HCT116 (cell line): ENCODE data around the gene CBFA2T3. TPM values are rescaled to one million over a fixed set of nuclear protein-coding genes. Genes with fewer than 3 reads are reported as not detected.
"Not testable (repeated sequence)": the region's sequence is repeated elsewhere in the genome, so short reads cannot be mapped to it uniquely, and the experiment has no call there.

Source experiments
- ATAC-seq: fragments of 200-7000 bp; cut with Tn5 transposase; 2 replicates; pipeline ENCODE4 v1.9.1; 2020; ENCODE audit warnings: mild to moderate bottlenecking, moderate library complexity
- BruUV-seq: library from RNA; stranded (reverse); fragments of 400-500 nt; replicated peaks from 2 replicates; lab custom pipeline; 2021; lab: Mats Ljungman, UMichigan
- CTCF ChIA-PET: fragments of 300-600 bp; sonication (Branson Sonifier 250); formaldehyde crosslinking; loops from one replicate; lab custom pipeline; 2021; ENCODE audit warnings: antibody characterized with exemption; lab: Charles Lee
- POLR2A ChIA-PET: fragments of 300-600, 350-600 bp; sonication (Branson Sonifier 250); formaldehyde crosslinking; loops from one replicate; lab custom pipeline; 2021; ENCODE audit warnings: antibody characterized with exemption; lab: Charles Lee
- RAD21 ChIA-PET, 2 experiments: fragments of 300-600 bp; sonication (Branson Sonifier 250); formaldehyde crosslinking; loops; one replicate each; lab custom pipeline; 2023; ENCODE audit warnings: low total read pairs in 2 of 2; ENCODE audit not compliant: uncharacterized antibody in 2 of 2, unreplicated experiment in 2 of 2, low non-redundant PET in 1 of 2; lab: Charles Lee
- DNase-seq: peaks from one replicate; pipeline ENCODE4 v3.0.0-alpha.2; 2010; ENCODE audit warnings: low read depth, low spot score
- H2AFZ ChIP-seq: fragments of 200-600 bp; shearing (Covaris generic), sonication (generic); 2 replicates; pipeline ENCODE4 v1.6.1; 2017; ENCODE audit warnings: low read depth, mixed run types, mixed read lengths, antibody characterized with exemption, low read length; ENCODE audit not compliant: poor library complexity, severe bottlenecking
- H3K27ac ChIP-seq: 2 replicates; pipeline ENCODE4 v1.5.1; 2012; ENCODE audit warnings: low read depth, low read length
- H3K27me3 ChIP-seq: fragments of 200-600 bp; sonication (generic); 2 replicates; pipeline ENCODE4 v1.6.1; 2016; ENCODE audit warnings: mixed run types, low read length, mixed read lengths; ENCODE audit not compliant: insufficient read depth
- H3K36me3 ChIP-seq, 2 experiments: fragments of 200-500 bp in 1 of 2; fragments of 200-600 bp in 1 of 2; sonication (Bioruptor generic) in 1 of 2; sonication (generic) in 1 of 2; 2 replicates each; pipeline versions ENCODE4 v1.5.1 to v1.6.1; 2014 to 2016; ENCODE audit warnings: low read length in 2 of 2, inconsistent platforms in 1 of 2, mixed read lengths in 1 of 2, mixed run types in 1 of 2; ENCODE audit not compliant: insufficient read depth in 2 of 2, control insufficient read depth in 1 of 2
- H3K4me1 ChIP-seq, 2 experiments: fragments of 200-600 bp in 1 of 2; sonication (generic) in 1 of 2; 2 replicates each; pipeline versions ENCODE4 v1.5.1 to v1.6.1; 2012 to 2017; ENCODE audit warnings: low read length in 2 of 2, inconsistent platforms in 1 of 2, mild to moderate bottlenecking in 1 of 2, mixed read lengths in 1 of 2, mixed run types in 1 of 2, moderate library complexity in 1 of 2; ENCODE audit not compliant: insufficient read depth in 2 of 2, control insufficient read depth in 1 of 2
- H3K4me2 ChIP-seq: fragments of 200-600 bp; sonication (generic); 2 replicates; pipeline ENCODE4 v1.6.1; 2017; ENCODE audit warnings: mixed run types, low read length, mixed read lengths
- H3K4me3 ChIP-seq, 2 experiments: fragments of 200-600 bp in 1 of 2; sonication (generic) in 1 of 2; replicated peaks in 1 of 2; 2 replicates each; pipeline ENCODE4 v1.5.1; 2011 to 2016; ENCODE audit warnings: low read length in 2 of 2, control low read depth in 1 of 2, low read depth in 1 of 2, mild to moderate bottlenecking in 1 of 2, mixed read lengths in 1 of 2, mixed run types in 1 of 2
- H3K79me2 ChIP-seq: fragments of 200-600 bp; sonication (generic); 2 replicates; pipeline ENCODE4 v1.6.1; 2017; ENCODE audit warnings: mild to moderate bottlenecking, mixed run types, low read length, moderate library complexity, mixed read lengths; ENCODE audit not compliant: insufficient read depth
- H3K9ac ChIP-seq: fragments of 200-600 bp; sonication (generic); 2 replicates; pipeline ENCODE4 v1.6.1; 2016; ENCODE audit warnings: low read length, mixed read lengths
- H3K9me2 ChIP-seq: fragments of 200-600 bp; sonication (generic), shearing (Covaris generic); 2 replicates; pipeline ENCODE4 v1.6.1; 2017; ENCODE audit warnings: mixed run types, mild to moderate bottlenecking, moderate library complexity; ENCODE audit not compliant: insufficient read depth
- H3K9me3 ChIP-seq, 2 experiments: fragments of 200-500 bp in 1 of 2; fragments of 200-600 bp in 1 of 2; sonication (Bioruptor generic) in 1 of 2; sonication (generic) in 1 of 2; 2 replicates each; pipeline ENCODE4 v1.6.1; 2014 to 2017; ENCODE audit warnings: low read length in 2 of 2, mixed read lengths in 2 of 2, inconsistent platforms in 1 of 2, low read depth in 1 of 2, mild to moderate bottlenecking in 1 of 2, mixed run types in 1 of 2, moderate library complexity in 1 of 2; ENCODE audit not compliant: control insufficient read depth in 1 of 2, insufficient read depth in 1 of 2
- H4K20me1 ChIP-seq: fragments of 200-600 bp; sonication (generic), shearing (Covaris generic); 2 replicates; pipeline ENCODE4 v1.6.1; 2017; ENCODE audit warnings: mixed run types, mild to moderate bottlenecking, moderate library complexity; ENCODE audit not compliant: insufficient read depth
- CBX3 ChIP-seq: IDR thresholded peaks from 2 replicates; pipeline ENCODE4 v1.6.1; 2012; ENCODE audit warnings: low read depth
- EZH2 ChIP-seq: fragments of 200-600 bp; sonication (generic); IDR thresholded peaks from 2 replicates; pipeline ENCODE4 v1.6.1; 2017; ENCODE audit warnings: antibody characterized with exemption, mixed run types
- EZH2phosphoT487 ChIP-seq: fragments of 200-600 bp; IDR thresholded peaks from 2 replicates; pipeline ENCODE4 v1.6.1; 2018; ENCODE audit warnings: antibody characterized with exemption, borderline replicate concordance
- FOSL1 ChIP-seq: IDR thresholded peaks from 2 replicates; pipeline ENCODE4 v1.6.1; 2012; ENCODE audit warnings: low read depth
- RAD21 ChIP-seq: IDR thresholded peaks from 2 replicates; pipeline ENCODE4 v1.6.1; 2012; ENCODE audit warnings: low read depth, mild to moderate bottlenecking
- SRF ChIP-seq: IDR thresholded peaks from 2 replicates; pipeline ENCODE4 v1.6.1; 2012; ENCODE audit warnings: low read depth
- YY1 ChIP-seq: IDR thresholded peaks from 2 replicates; pipeline ENCODE4 v1.6.1; 2011; ENCODE audit warnings: low read length, low read depth, moderate library complexity, mild to moderate bottlenecking; ENCODE audit not compliant: insufficient replicate concordance; ENCODE audit errors: extremely low read depth
- ZNF274 ChIP-seq: fragments of 200-500 bp; sonication (Bioruptor generic); IDR thresholded peaks from 2 replicates; pipeline ENCODE4 v1.6.1; 2014; ENCODE audit warnings: mild to moderate bottlenecking, low read depth, low read length, inconsistent platforms
- intact Hi-C: fragments of 100-400 bp; cut with micrococcal nuclease; formaldehyde crosslinking; loops from 2 replicates; pipeline ENCODE4 v1.10.0; 2022
- total RNA-seq: library from RNA; stranded (reverse); gene quantifications from one replicate; pipeline ENCODE4 v1.2.1, GENCODE V29; 2021; ENCODE audit not compliant: unreplicated experiment
- TF ChIP-seq, protein P1 (sequence below): IDR thresholded peaks from 2 replicates; pipeline ENCODE4 v1.6.1; 2012
- TF ChIP-seq, protein P2 (sequence below): IDR thresholded peaks from 2 replicates; pipeline ENCODE4 v1.6.1; 2011; ENCODE audit warnings: mild to moderate bottlenecking, low read length, moderate library complexity; ENCODE audit not compliant: insufficient replicate concordance; ENCODE audit errors: extremely low read depth
- TF ChIP-seq, protein P3 (sequence below): IDR thresholded peaks from 2 replicates; pipeline ENCODE4 v1.6.1; 2012; ENCODE audit warnings: low read depth

CBFA2T3 gene
- total RNA-seq, 1 experiment from 2014 or later: 19.1 TPM

DNA sequence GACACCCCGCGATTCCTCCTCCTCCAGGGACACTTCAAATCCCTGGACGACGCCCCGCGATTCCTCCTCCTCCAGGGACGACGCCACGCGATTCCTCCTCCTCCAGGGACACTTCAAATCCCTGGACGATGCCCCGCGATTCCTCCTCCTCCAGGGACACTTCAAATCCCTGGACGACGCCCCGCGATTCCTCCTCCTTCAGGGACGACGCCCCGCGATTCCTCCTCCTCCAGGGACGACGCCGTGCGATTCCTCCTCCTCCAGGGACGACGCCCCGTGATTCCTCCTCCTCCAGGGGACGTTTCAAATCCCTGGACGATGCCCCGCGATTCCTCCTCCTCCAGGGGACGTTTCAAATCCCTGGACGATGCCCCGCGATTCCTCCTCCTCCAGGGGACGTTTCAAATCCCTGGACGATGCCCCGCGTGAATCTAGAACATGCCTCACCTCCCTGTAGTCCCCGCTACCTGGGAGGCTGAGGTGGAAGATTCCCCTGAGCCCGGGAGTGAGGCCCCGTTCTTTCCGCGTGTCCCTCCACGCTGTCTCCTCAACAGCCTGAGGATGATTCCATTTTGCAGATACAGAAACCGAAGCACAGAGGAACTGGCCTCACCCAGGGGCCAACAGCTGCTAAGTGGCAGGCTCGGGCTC, 87.2 kb downstream of the CBFA2T3 start:
- H3K4me1 ChIP-seq: peaks cover 0 to 11% of the 10 kb centered on the region in 2 experiments; a peak in 2 of 4 replicates
- H3K27me3 ChIP-seq, H3K9ac ChIP-seq, CTCF ChIA-PET, RAD21 ChIA-PET, H3K9me2 ChIP-seq, H3K4me2 ChIP-seq, H2AFZ ChIP-seq, H4K20me1 ChIP-seq, H3K79me2 ChIP-seq, H3K36me3 ChIP-seq, H3K27ac ChIP-seq, intact Hi-C loops, DNase-seq, ATAC-seq, H3K4me3 ChIP-seq, BruUV-seq, H3K9me3 ChIP-seq, POLR2A ChIA-PET: not testable (repeated sequence)

DNA sequence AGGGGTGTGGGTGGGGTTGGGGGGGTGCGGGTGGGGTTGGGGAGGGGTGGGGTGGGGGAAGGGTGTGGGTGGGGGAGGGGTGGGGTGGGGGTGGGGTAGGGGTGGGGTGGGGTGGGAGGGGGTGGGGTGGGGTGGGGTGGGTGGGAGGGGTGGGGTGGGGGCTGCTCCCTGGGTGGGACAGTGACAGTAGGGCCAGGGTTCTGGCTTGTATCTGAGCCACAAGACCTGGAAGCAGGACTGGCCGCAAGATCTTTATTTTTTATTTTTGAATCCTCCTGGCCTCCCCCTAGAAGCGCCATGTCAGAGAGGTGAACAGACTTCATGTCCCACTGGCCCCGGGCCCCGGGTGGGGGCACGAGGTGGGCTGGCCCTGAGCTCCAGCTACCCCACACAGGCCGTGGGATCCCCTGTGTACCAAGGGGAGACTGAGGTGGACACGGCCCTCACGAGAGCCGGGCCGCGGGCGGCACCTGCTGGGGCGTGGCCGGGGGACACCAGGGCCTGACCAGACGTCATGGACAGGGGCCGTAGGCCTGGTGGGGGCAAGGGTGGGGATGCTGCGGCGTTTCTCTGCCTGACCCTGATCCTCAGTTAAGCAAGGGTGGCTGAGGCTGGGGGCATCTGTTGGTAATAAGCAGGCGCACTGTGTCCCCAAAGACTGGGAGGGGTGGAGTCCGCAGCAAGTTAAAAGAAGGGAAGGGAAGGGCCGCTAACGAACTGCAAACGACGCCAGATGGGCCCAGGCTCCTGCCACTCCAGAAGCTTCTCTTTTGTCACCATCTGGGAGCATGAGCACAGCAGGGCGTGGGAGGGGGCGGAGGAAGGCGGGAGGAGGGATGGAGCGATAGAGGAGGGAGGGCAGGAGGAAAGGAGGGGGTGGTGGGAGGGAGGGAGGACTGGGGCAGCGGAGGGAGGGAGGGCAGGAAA, 88.3 kb downstream of the CBFA2T3 start:
- intact Hi-C loops: no loop called here
- H3K9ac ChIP-seq: no peak overlapping the region
- peaks cover 0 to 6% of the 10 kb centered on the region in 2 experiments; a peak in 1 of 4 replicates for H3K36me3 ChIP-seq
- DNase-seq (no peak), ATAC-seq (peak; percentile 29; the same call in 1 of the 2 replicates)
- CTCF ChIA-PET: no interaction called here
- BruUV-seq: no TSS peak
- H3K27ac ChIP-seq: no peak overlapping the region
- H3K4me2 ChIP-seq: peak overlapping the region; percentile 11; the same call in 1 of the 2 replicates
- peaks cover 0 to 11% of the 10 kb centered on the region in 2 experiments; a peak in 2 of 4 replicates for H3K4me1 ChIP-seq
- H3K27me3 ChIP-seq: no peaks in the 10 kb centered on the region
- RAD21 ChIA-PET: no interaction called here
- H4K20me1 ChIP-seq: no peaks in the 10 kb centered on the region
- H2AFZ ChIP-seq: no peak overlapping the region
- no peaks in the 10 kb centered on the region for H3K9me2 ChIP-seq
- no peak overlapping the region for H3K4me3 ChIP-seq
- no peaks in the 10 kb centered on the region for H3K79me2 ChIP-seq
- POLR2A ChIA-PET: no interaction called here
- H3K9me3 ChIP-seq: no peaks in the 10 kb centered on the region
- TF ChIP-seq CBX3 (no peak), EZH2 (no peak), EZH2phosphoT487 (no peak), YY1 (no peak), FOSL1 (no peak), SRF (no peak), ZNF274 (no peak), RAD21 (no peak)
- TF ChIP-seq, protein P1, sequence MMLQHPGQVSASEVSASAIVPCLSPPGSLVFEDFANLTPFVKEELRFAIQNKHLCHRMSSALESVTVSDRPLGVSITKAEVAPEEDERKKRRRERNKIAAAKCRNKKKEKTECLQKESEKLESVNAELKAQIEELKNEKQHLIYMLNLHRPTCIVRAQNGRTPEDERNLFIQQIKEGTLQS: no peak
- TF ChIP-seq, protein P2, sequence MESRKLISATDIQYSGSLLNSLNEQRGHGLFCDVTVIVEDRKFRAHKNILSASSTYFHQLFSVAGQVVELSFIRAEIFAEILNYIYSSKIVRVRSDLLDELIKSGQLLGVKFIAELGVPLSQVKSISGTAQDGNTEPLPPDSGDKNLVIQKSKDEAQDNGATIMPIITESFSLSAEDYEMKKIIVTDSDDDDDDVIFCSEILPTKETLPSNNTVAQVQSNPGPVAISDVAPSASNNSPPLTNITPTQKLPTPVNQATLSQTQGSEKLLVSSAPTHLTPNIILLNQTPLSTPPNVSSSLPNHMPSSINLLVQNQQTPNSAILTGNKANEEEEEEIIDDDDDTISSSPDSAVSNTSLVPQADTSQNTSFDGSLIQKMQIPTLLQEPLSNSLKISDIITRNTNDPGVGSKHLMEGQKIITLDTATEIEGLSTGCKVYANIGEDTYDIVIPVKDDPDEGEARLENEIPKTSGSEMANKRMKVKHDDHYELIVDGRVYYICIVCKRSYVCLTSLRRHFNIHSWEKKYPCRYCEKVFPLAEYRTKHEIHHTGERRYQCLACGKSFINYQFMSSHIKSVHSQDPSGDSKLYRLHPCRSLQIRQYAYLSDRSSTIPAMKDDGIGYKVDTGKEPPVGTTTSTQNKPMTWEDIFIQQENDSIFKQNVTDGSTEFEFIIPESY: no peak
- TF ChIP-seq, protein P3, sequence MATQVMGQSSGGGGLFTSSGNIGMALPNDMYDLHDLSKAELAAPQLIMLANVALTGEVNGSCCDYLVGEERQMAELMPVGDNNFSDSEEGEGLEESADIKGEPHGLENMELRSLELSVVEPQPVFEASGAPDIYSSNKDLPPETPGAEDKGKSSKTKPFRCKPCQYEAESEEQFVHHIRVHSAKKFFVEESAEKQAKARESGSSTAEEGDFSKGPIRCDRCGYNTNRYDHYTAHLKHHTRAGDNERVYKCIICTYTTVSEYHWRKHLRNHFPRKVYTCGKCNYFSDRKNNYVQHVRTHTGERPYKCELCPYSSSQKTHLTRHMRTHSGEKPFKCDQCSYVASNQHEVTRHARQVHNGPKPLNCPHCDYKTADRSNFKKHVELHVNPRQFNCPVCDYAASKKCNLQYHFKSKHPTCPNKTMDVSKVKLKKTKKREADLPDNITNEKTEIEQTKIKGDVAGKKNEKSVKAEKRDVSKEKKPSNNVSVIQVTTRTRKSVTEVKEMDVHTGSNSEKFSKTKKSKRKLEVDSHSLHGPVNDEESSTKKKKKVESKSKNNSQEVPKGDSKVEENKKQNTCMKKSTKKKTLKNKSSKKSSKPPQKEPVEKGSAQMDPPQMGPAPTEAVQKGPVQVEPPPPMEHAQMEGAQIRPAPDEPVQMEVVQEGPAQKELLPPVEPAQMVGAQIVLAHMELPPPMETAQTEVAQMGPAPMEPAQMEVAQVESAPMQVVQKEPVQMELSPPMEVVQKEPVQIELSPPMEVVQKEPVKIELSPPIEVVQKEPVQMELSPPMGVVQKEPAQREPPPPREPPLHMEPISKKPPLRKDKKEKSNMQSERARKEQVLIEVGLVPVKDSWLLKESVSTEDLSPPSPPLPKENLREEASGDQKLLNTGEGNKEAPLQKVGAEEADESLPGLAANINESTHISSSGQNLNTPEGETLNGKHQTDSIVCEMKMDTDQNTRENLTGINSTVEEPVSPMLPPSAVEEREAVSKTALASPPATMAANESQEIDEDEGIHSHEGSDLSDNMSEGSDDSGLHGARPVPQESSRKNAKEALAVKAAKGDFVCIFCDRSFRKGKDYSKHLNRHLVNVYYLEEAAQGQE: no peak
